ENCODE data around the gene BHLHE41.

- no peak for TF ChIP-seq TCF7L2 (IDR thresholded peaks at IDR 0.05; ENCODE audit: low read depth, low read length)
- TF ChIP-seq CTCF (IDR thresholded peaks at IDR 0.05) = no peak
Measured at GRCh38 chr12:26077915-26078702, 46.7 kb downstream of the BHLHE41 start.

All from Panc1 (cell line).